ENCODE results near the gene ZBTB20.

Gene ZBTB20

DNA sequence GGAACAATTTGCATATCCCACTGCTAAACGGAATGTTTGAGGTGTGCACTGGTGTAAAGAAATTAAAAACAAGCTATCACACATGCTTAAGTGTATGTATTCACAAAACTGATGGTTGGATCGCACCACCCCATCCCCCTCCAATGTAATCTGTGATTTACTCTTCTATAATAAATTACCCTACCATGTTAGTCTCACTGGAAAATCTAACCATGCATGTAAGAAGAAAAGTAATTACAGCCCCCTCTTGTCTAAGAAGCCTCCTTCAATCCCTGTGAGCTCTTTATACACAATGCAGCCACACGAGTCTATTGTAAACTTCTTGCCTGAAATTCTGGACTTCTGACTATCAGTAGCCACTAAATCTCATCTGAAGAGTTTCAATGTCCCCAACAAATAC is 173.6 kb downstream of the ZBTB20 start:
- no peak for ATAC-seq (ENCODE audit: insufficient read depth, low read depth)
- Histone ChIP-seq H3K27me3 (ENCODE audit: insufficient read depth, low read length, poor library complexity) (no peaks in the 10 kb centered on the region), H3K9me3 (ENCODE audit: insufficient read depth, low read length, severe bottlenecking) (no peaks in the 10 kb centered on the region), H2AFZ (ENCODE audit: low read depth, low read length) (no peak overlapping the region), H4K20me1 (ENCODE audit: insufficient read depth, low read length) (no peaks in the 10 kb centered on the region), H3K9ac (ENCODE audit: low read depth, low read length) (no peak overlapping the region), H3K27ac (ENCODE audit: low read length) (no peak overlapping the region), H3K79me2 (ENCODE audit: insufficient read depth, low read length) (no peaks in the 10 kb centered on the region), H3K4me2 (ENCODE audit: insufficient read depth, low read length) (no peak overlapping the region), H3K4me3 (ENCODE audit: low read depth in 1 of 2, low read length in 2 of 2) (no peak overlapping the region), H3K4me1 (ENCODE audit: insufficient read depth, low read length) (no peaks in the 10 kb centered on the region), H3K36me3 (ENCODE audit: insufficient read depth, low read length) (no peaks in the 10 kb centered on the region)
- TF ChIP-seq EZH2 (IDR thresholded peaks at IDR 0.05; ENCODE audit: borderline replicate concordance, low read depth, low read length, severe bottlenecking), result no peak
- no peak for DNase-seq

DNA sequence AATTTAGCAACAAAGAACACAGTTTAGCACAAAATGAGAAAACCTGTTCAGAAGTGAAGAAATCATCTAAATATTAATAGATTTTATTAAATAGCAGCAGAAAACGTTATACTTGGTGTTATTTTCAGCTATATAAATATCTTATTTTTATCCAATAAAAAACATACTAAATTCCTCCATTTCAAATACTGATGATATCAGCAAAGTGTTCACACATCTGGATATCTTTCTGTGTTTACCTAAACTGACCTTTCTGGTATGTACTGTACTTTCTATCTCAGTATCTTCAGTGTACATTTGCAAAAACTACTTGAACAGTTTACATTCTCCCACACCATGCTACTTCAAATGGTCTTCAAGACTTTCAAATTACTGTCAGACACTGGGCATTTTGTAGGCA is 179.9 kb downstream of the ZBTB20 start:
- H3K4me1 ChIP-seq (ENCODE audit: insufficient read depth, low read length), result no peaks in the 10 kb centered on the region
- H3K9ac ChIP-seq (ENCODE audit: low read depth, low read length), result no peak overlapping the region
- no peaks in the 10 kb centered on the region for H3K27me3 ChIP-seq (ENCODE audit: insufficient read depth, low read length, poor library complexity)
- ATAC-seq (ENCODE audit: insufficient read depth, low read depth) (no peak), DNase-seq (no peak)
- no peak overlapping the region for H3K4me3 ChIP-seq (ENCODE audit: low read depth in 1 of 2, low read length in 2 of 2)
- no peak overlapping the region for H3K4me2 ChIP-seq (ENCODE audit: insufficient read depth, low read length)
- TF ChIP-seq, protein P1, sequence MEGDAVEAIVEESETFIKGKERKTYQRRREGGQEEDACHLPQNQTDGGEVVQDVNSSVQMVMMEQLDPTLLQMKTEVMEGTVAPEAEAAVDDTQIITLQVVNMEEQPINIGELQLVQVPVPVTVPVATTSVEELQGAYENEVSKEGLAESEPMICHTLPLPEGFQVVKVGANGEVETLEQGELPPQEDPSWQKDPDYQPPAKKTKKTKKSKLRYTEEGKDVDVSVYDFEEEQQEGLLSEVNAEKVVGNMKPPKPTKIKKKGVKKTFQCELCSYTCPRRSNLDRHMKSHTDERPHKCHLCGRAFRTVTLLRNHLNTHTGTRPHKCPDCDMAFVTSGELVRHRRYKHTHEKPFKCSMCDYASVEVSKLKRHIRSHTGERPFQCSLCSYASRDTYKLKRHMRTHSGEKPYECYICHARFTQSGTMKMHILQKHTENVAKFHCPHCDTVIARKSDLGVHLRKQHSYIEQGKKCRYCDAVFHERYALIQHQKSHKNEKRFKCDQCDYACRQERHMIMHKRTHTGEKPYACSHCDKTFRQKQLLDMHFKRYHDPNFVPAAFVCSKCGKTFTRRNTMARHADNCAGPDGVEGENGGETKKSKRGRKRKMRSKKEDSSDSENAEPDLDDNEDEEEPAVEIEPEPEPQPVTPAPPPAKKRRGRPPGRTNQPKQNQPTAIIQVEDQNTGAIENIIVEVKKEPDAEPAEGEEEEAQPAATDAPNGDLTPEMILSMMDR (IDR thresholded peaks at IDR 0.05; ENCODE audit: borderline replicate concordance, extremely low read depth, low read length, poor library complexity, severe bottlenecking), result no peak
- TF ChIP-seq EZH2 (IDR thresholded peaks at IDR 0.05; ENCODE audit: borderline replicate concordance, low read depth, low read length, severe bottlenecking), result no peak
- no peak overlapping the region for H2AFZ ChIP-seq (ENCODE audit: low read depth, low read length)
- no peaks in the 10 kb centered on the region for H3K36me3 ChIP-seq (ENCODE audit: insufficient read depth, low read length)
- H3K27ac ChIP-seq (ENCODE audit: low read length), result no peak overlapping the region
- H3K9me3 ChIP-seq (ENCODE audit: insufficient read depth, low read length, severe bottlenecking), result no peaks in the 10 kb centered on the region
- no peaks in the 10 kb centered on the region for H4K20me1 ChIP-seq (ENCODE audit: insufficient read depth, low read length)
- no peaks in the 10 kb centered on the region for H3K79me2 ChIP-seq (ENCODE audit: insufficient read depth, low read length)

DNA sequence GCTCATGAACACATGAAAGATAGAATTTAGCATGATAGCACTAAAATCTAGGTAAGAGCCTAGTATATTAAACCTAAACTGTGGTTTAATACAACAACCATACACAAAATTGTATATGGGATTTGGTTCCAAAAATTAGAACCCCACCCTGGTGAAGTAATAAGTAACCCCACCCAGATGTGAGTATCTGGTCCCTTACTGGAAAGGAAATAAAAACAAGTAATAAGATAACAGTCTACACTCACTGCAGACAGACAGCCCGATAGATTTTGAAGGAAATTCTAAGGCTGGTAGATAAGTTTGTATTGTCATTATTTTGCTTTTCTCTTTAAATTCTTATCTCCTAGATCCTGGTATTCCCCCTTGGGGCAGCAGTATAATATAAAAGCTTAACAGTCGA is 184.9 kb downstream of the ZBTB20 start:
- H2AFZ ChIP-seq (ENCODE audit: low read depth, low read length), result no peak overlapping the region
- H3K79me2 ChIP-seq (ENCODE audit: insufficient read depth, low read length), result no peaks in the 10 kb centered on the region
- H3K36me3 ChIP-seq (ENCODE audit: insufficient read depth, low read length), result no peaks in the 10 kb centered on the region
- no peak overlapping the region for H3K27ac ChIP-seq (ENCODE audit: low read length)
- no peaks in the 10 kb centered on the region for H3K9me3 ChIP-seq (ENCODE audit: insufficient read depth, low read length, severe bottlenecking)
- no peaks in the 10 kb centered on the region for H4K20me1 ChIP-seq (ENCODE audit: insufficient read depth, low read length)
- ATAC-seq (ENCODE audit: insufficient read depth, low read depth) (no peak), DNase-seq (no peak)
- no peak overlapping the region for H3K4me3 ChIP-seq (ENCODE audit: low read depth in 1 of 2, low read length in 2 of 2)
- TF ChIP-seq, protein P1 (IDR thresholded peaks at IDR 0.05; ENCODE audit: borderline replicate concordance, extremely low read depth, low read length, poor library complexity, severe bottlenecking), result no peak
- no peak for TF ChIP-seq EZH2 (IDR thresholded peaks at IDR 0.05; ENCODE audit: borderline replicate concordance, low read depth, low read length, severe bottlenecking)
- H3K9ac ChIP-seq (ENCODE audit: low read depth, low read length), result no peak overlapping the region
- no peaks in the 10 kb centered on the region for H3K27me3 ChIP-seq (ENCODE audit: insufficient read depth, low read length, poor library complexity)
- no peaks in the 10 kb centered on the region for H3K4me1 ChIP-seq (ENCODE audit: insufficient read depth, low read length)
- H3K4me2 ChIP-seq (ENCODE audit: insufficient read depth, low read length), result no peak overlapping the region

DNA sequence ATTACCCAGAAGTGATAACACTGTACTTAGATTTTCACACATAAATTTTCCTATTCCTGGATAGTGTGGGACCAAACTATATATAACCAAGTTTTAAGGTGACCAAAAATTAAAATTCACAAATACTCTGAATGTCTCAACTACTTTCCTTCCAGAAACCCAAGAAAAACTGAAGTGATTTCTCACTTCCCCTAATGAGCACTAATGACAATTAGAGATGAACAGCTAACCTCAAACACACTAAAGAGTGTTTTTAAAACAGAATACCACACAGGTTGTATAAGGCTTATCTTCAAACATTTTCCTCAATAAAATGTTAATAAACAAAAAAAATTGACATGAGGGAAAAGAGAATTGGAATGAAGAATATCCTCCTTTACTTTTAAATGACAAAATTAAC is 188.2 kb downstream of the ZBTB20 start:
- Histone ChIP-seq H2AFZ (ENCODE audit: low read depth, low read length) (no peak overlapping the region), H3K27me3 (ENCODE audit: insufficient read depth, low read length, poor library complexity) (no peaks in the 10 kb centered on the region), H3K9ac (ENCODE audit: low read depth, low read length) (no peak overlapping the region), H3K27ac (ENCODE audit: low read length) (no peak overlapping the region), H3K4me3 (ENCODE audit: low read depth in 1 of 2, low read length in 2 of 2) (no peak overlapping the region), H3K4me1 (ENCODE audit: insufficient read depth, low read length) (no peaks in the 10 kb centered on the region), H3K4me2 (ENCODE audit: insufficient read depth, low read length) (no peak overlapping the region), H3K36me3 (ENCODE audit: insufficient read depth, low read length) (no peaks in the 10 kb centered on the region), H3K9me3 (ENCODE audit: insufficient read depth, low read length, severe bottlenecking) (peaks cover 9% of the 10 kb centered on the region), H3K79me2 (ENCODE audit: insufficient read depth, low read length) (no peaks in the 10 kb centered on the region), H4K20me1 (ENCODE audit: insufficient read depth, low read length) (no peaks in the 10 kb centered on the region)
- DNase-seq (no peak), ATAC-seq (ENCODE audit: insufficient read depth, low read depth) (no peak)
- no peak for TF ChIP-seq EZH2 (IDR thresholded peaks at IDR 0.05; ENCODE audit: borderline replicate concordance, low read depth, low read length, severe bottlenecking)
- TF ChIP-seq, protein P1 (IDR thresholded peaks at IDR 0.05; ENCODE audit: borderline replicate concordance, extremely low read depth, low read length, poor library complexity, severe bottlenecking), result no peak

All from DND-41 (cell line).